ENCODE measurements around the gene ACP3.

ACP3 gene

GRCh38 chr3:132317229-132317948 lies at the start of gene ACP3:
TSS of gene ACP3 (plus strand) at chr3:132317407. CDS start at chr3:132317457, 50 bp downstream.
- peak; percentile 10 for DNase-seq (ENCODE audit: low spot score)
- TF ChIP-seq CTCF (IDR thresholded peaks at IDR 0.05; ENCODE audit: extremely low read depth, missing control alignments): no peak

GRCh38 chr3:132268956-132269355 lies 48.3 kb upstream of the ACP3 start:
- peak; percentile 1 for TF ChIP-seq CTCF (IDR thresholded peaks at IDR 0.05; ENCODE audit: extremely low read depth, missing control alignments)
- no peak for DNase-seq (ENCODE audit: low spot score)

GRCh38 chr3:132273036-132273435 lies 44.2 kb upstream of the ACP3 start:
- no peak for DNase-seq (ENCODE audit: low spot score)
- TF ChIP-seq CTCF (IDR thresholded peaks at IDR 0.05; ENCODE audit: extremely low read depth, missing control alignments): no peak

- TF ChIP-seq CTCF (IDR thresholded peaks at IDR 0.05; ENCODE audit: extremely low read depth, missing control alignments): no peak
- DNase-seq (ENCODE audit: low spot score): no peak
Observed at GRCh38 chr3:132276228-132276906, 40.8 kb upstream of the ACP3 start.

- TF ChIP-seq CTCF (IDR thresholded peaks at IDR 0.05; ENCODE audit: extremely low read depth, missing control alignments): no peak
- no peak for DNase-seq (ENCODE audit: low spot score)
Observed at GRCh38 chr3:132279030-132279429, 38.2 kb upstream of the ACP3 start.

GRCh38 chr3:132283440-132283839 lies 33.8 kb upstream of the ACP3 start:
- no peak for TF ChIP-seq CTCF (IDR thresholded peaks at IDR 0.05; ENCODE audit: extremely low read depth, missing control alignments)
- peak; percentile 31 for DNase-seq (ENCODE audit: low spot score)

- no peak for TF ChIP-seq CTCF (IDR thresholded peaks at IDR 0.05; ENCODE audit: extremely low read depth, missing control alignments)
- no peak for DNase-seq (ENCODE audit: low spot score)
Observed at GRCh38 chr3:132283916-132284405, 33.2 kb upstream of the ACP3 start.

All from GM20000 (cell line).